H1 (cell line): ENCODE measurements around the gene CRYBB3. TPM values are rescaled to one million over a fixed set of nuclear protein-coding genes. Genes with fewer than 3 reads are reported as not detected.

Experiments
- CTCF ChIA-PET: fragments of 300-600 bp; sonication (Branson Sonifier 250); formaldehyde crosslinking; loops from one replicate; lab custom pipeline; 2021; ENCODE audit not compliant: partially characterized antibody; lab: Charles Lee
- POLR2A ChIA-PET: fragments of 300-600 bp; sonication (Branson Sonifier 250); formaldehyde crosslinking; loops from one replicate; lab custom pipeline; 2021; ENCODE audit warnings: inconsistent platforms; ENCODE audit not compliant: partially characterized antibody; lab: Charles Lee
- DNase-seq, 2 experiments: peaks; one replicate each; pipeline versions ENCODE4 v3.0.0 to v3.0.0-alpha.2; 2010 to 2022; ENCODE audit warnings: low spot score in 2 of 2, low read depth in 1 of 2, mixed read lengths in 1 of 2
- FAIRE-seq: peaks from 2 replicates; lab custom pipeline; 2011; peaks lifted over from hg19 to GRCh38; lab: Jason Lieb, UNC
- H2AFZ ChIP-seq: 2 replicates; pipeline ENCODE4 v1.8.1; 2012; ENCODE audit warnings: low read length, inconsistent platforms
- H2AK5ac ChIP-seq: 2 replicates; pipeline ENCODE4 v1.6.1; 2013; ENCODE audit warnings: low read depth, low read length
- H2BK120ac ChIP-seq: replicated peaks from 2 replicates; pipeline ENCODE3; 2013; ENCODE audit warnings: low read depth, low read length, inconsistent platforms
- H2BK12ac ChIP-seq: 2 replicates; pipeline ENCODE4 v1.6.1; 2013; ENCODE audit warnings: low read depth, low read length
- H2BK15ac ChIP-seq: 2 replicates; pipeline ENCODE4 v1.6.1; 2013; ENCODE audit warnings: low read length
- H2BK20ac ChIP-seq: 2 replicates; pipeline ENCODE4 v1.6.1; 2013; ENCODE audit warnings: low read length
- H2BK5ac ChIP-seq: 2 replicates; pipeline ENCODE4 v1.6.1; 2013; ENCODE audit warnings: low read depth, low read length
- H3K14ac ChIP-seq: 2 replicates; pipeline ENCODE4 v1.6.1; 2013; ENCODE audit warnings: inconsistent platforms; ENCODE audit not compliant: insufficient read length
- H3K18ac ChIP-seq: 2 replicates; pipeline ENCODE4 v1.6.1; 2013; ENCODE audit warnings: low read length; ENCODE audit errors: extremely low read depth
- H3K23ac ChIP-seq: 2 replicates; pipeline ENCODE4 v1.6.1; 2013; ENCODE audit warnings: inconsistent platforms; ENCODE audit not compliant: insufficient read length
- H3K23me2 ChIP-seq: 2 replicates; pipeline ENCODE4 v1.6.1; 2013; ENCODE audit warnings: low read depth, low read length
- H3K27ac ChIP-seq: 2 replicates; pipeline ENCODE4 v1.6.1; 2011; ENCODE audit warnings: low read depth, low read length, inconsistent platforms
- H3K27me3 ChIP-seq, 4 experiments: replicated peaks in 1 of 4; 1 replicate in 1 of 4; 2 replicates in 3 of 4; pipeline versions ENCODE4 v1.6.1 to v1.8.1; 2011 to 2013; ENCODE audit warnings: low read length in 3 of 4, mild to moderate bottlenecking in 3 of 4, inconsistent platforms in 2 of 4, mixed read lengths in 2 of 4, moderate library complexity in 1 of 4; ENCODE audit not compliant: control insufficient read depth in 3 of 4, insufficient read depth in 3 of 4; ENCODE audit errors: extremely low read depth in 1 of 4
- H3K36me3 ChIP-seq, 4 experiments: 2 replicates each; pipeline versions ENCODE4 v1.6.1 to v1.8.1; 2011 to 2013; ENCODE audit warnings: mild to moderate bottlenecking in 4 of 4, low read length in 3 of 4, moderate library complexity in 2 of 4, control low read depth in 1 of 4, inconsistent platforms in 1 of 4; ENCODE audit not compliant: insufficient read depth in 4 of 4, control insufficient read depth in 2 of 4
- H3K4ac ChIP-seq: replicated peaks from 2 replicates; pipeline ENCODE3; 2013; ENCODE audit warnings: low read length, low read depth, mixed read lengths, inconsistent platforms; ENCODE audit not compliant: insufficient read length
- H3K4me1 ChIP-seq, 4 experiments: replicated peaks in 1 of 4; 1 replicate in 1 of 4; 2 replicates in 3 of 4; pipeline versions ENCODE4 v1.6.1 to v1.8.1; 2011 to 2013; ENCODE audit warnings: low read length in 3 of 4, inconsistent platforms in 2 of 4, mixed read lengths in 1 of 4; ENCODE audit not compliant: insufficient read depth in 4 of 4, control insufficient read depth in 3 of 4
- H3K4me2 ChIP-seq, 2 experiments: 2 replicates each; pipeline versions ENCODE4 v1.6.1 to v1.8.1; 2011 to 2013; ENCODE audit warnings: low read depth in 2 of 2, low read length in 2 of 2, control low read depth in 1 of 2, inconsistent platforms in 1 of 2, mild to moderate bottlenecking in 1 of 2; ENCODE audit not compliant: insufficient read depth in 1 of 2
- H3K4me3 ChIP-seq, 4 experiments: fragments of 200-600, 300-600 bp in 1 of 4; sonication (generic), shearing (Covaris generic), sonication (Bioruptor Twin) in 1 of 4; 2 replicates each; pipeline versions ENCODE4 v1.5.1 to v1.8.1; 2011 to 2016; ENCODE audit warnings: low read length in 4 of 4, low read depth in 3 of 4, control low read depth in 2 of 4, inconsistent platforms in 2 of 4, mild to moderate bottlenecking in 2 of 4, mixed read lengths in 1 of 4, moderate library complexity in 1 of 4; ENCODE audit not compliant: insufficient read depth in 2 of 4; ENCODE audit errors: extremely low read depth in 1 of 4
- H3K56ac ChIP-seq: replicated peaks from 2 replicates; pipeline ENCODE3; 2013; ENCODE audit warnings: low read depth, mild to moderate bottlenecking, mixed read lengths, low read length, inconsistent platforms; ENCODE audit not compliant: insufficient read length
- H3K79me1 ChIP-seq: 2 replicates; pipeline ENCODE4 v1.6.1; 2013; ENCODE audit warnings: low read depth, low read length, control low read depth
- H3K79me2 ChIP-seq, 2 experiments: 2 replicates each; pipeline versions ENCODE4 v1.6.1 to v1.8.1; 2012 to 2013; ENCODE audit warnings: low read length in 2 of 2, mild to moderate bottlenecking in 2 of 2, inconsistent platforms in 1 of 2; ENCODE audit not compliant: insufficient read depth in 2 of 2, control insufficient read depth in 1 of 2
- H3K9ac ChIP-seq, 4 experiments: replicated peaks in 1 of 4; 1 replicate in 1 of 4; 2 replicates in 3 of 4; pipeline versions ENCODE4 v1.6.1 to v1.8.1; 2011 to 2013; ENCODE audit warnings: low read depth in 3 of 4, low read length in 3 of 4, control low read depth in 2 of 4, mild to moderate bottlenecking in 2 of 4, moderate library complexity in 2 of 4, inconsistent platforms in 1 of 4; ENCODE audit errors: extremely low read depth in 1 of 4
- H3K9me3 ChIP-seq, 2 experiments: 2 replicates each; pipeline versions ENCODE4 v1.6.1 to v1.8.1; 2012 to 2013; ENCODE audit warnings: mild to moderate bottlenecking in 2 of 2, moderate library complexity in 2 of 2, control low read depth in 1 of 2, inconsistent platforms in 1 of 2, low read depth in 1 of 2, low read length in 1 of 2, mixed read lengths in 1 of 2; ENCODE audit not compliant: insufficient read depth in 2 of 2
- H4K20me1 ChIP-seq, 2 experiments: replicated peaks in 1 of 2; 2 replicates each; pipeline versions ENCODE3 to v1.8.1; 2011 to 2013; ENCODE audit warnings: inconsistent platforms in 2 of 2, low read length in 2 of 2, mild to moderate bottlenecking in 1 of 2; ENCODE audit not compliant: insufficient read depth in 2 of 2, control insufficient read depth in 1 of 2
- H4K5ac ChIP-seq: 2 replicates; pipeline ENCODE4 v1.6.1; 2013; ENCODE audit warnings: low read length, low read depth, mixed read lengths, inconsistent platforms; ENCODE audit not compliant: insufficient read length
- H4K8ac ChIP-seq: 2 replicates; pipeline ENCODE4 v1.8.0; 2013; ENCODE audit warnings: mild to moderate bottlenecking, moderate library complexity, low read length, inconsistent platforms; ENCODE audit not compliant: insufficient read depth; ENCODE audit errors: extremely low read depth
- H4K91ac ChIP-seq: replicated peaks from 2 replicates; pipeline ENCODE3; 2013; ENCODE audit warnings: low read length, mixed read lengths, inconsistent platforms; ENCODE audit not compliant: insufficient read length
- FOSL1 ChIP-seq: IDR thresholded peaks from 2 replicates; pipeline ENCODE4 v1.6.1; 2011; ENCODE audit warnings: mild to moderate bottlenecking, low read depth, low read length, moderate library complexity; ENCODE audit not compliant: insufficient read depth
- PHF8 ChIP-seq: fragments of 200-600 bp; sonication (generic); conservative IDR thresholded peaks from 2 replicates; pipeline ENCODE4 v1.7.1; 2012; ENCODE audit warnings: low read depth, mild to moderate bottlenecking, inconsistent platforms, low read length, moderate library complexity
- POLR2A ChIP-seq, 2 experiments: IDR thresholded peaks; 1 replicate in 1 of 2; 2 replicates in 1 of 2; pipeline ENCODE4 v1.6.1; 2011; ENCODE audit warnings: low read depth in 2 of 2, low read length in 2 of 2, mild to moderate bottlenecking in 2 of 2; ENCODE audit errors: control extremely low read depth in 1 of 2
- RFX5 ChIP-seq: IDR thresholded peaks from 2 replicates; pipeline ENCODE4 v1.6.1; 2011; ENCODE audit warnings: low read depth, low read length, improper control_type of control experiment, borderline replicate concordance
- SAP30 ChIP-seq: fragments of 300-600 bp; sonication (generic); IDR thresholded peaks from 2 replicates; pipeline ENCODE4 v1.7.1; 2012; ENCODE audit warnings: low read length, moderate library complexity, mild to moderate bottlenecking, inconsistent platforms; ENCODE audit not compliant: insufficient read depth, insufficient replicate concordance
- SP4 ChIP-seq: IDR thresholded peaks from 2 replicates; pipeline ENCODE4 v1.6.1; 2012; ENCODE audit warnings: low read length, inconsistent platforms
- SUZ12 ChIP-seq: fragments of 200-600 bp; sonication (generic); IDR thresholded peaks from 2 replicates; pipeline ENCODE4 v1.6.1; 2012; ENCODE audit warnings: mild to moderate bottlenecking, inconsistent platforms, low read length, moderate library complexity, mixed read lengths
- ZNF274 ChIP-seq: IDR thresholded peaks from 2 replicates; pipeline ENCODE4 v1.7.0; 2012; ENCODE audit warnings: low read length, borderline replicate concordance; ENCODE audit errors: extremely low read depth
- WGBS, 2 experiments: shearing (Covaris generic) in 1 of 2; methylation state at CpG; one replicate each; pipeline versions ENCODE4 v1.1.6 to v1.1.7; 2013 to 2015; ENCODE audit warnings: low lambda C conversion rate in 2 of 2, mixed read lengths in 2 of 2, inconsistent platforms in 1 of 2, low coverage in 1 of 2, missing lambda C conversion rate in 1 of 2; ENCODE audit not compliant: insufficient replicate concordance in 2 of 2, insufficient coverage in 1 of 2, insufficient read length in 1 of 2; ENCODE audit errors: extremely low coverage in 1 of 2, missing lambda C conversion rate in 1 of 2; 5-methylcytosine and 5-hydroxymethylcytosine counted together
- polyA plus RNA-seq, 7 experiments: library from polyadenylated mRNA; depleted of rRNA in 3 of 7; stranded (reverse) in 5 of 7; unstranded in 2 of 7; fragments of >200 nt in 5 of 7; fragments of 200-250 nt in 2 of 7; gene quantifications; 1 replicate in 5 of 7; 2 replicates in 1 of 7; 4 replicates in 1 of 7; pipeline versions ENCODE4 v1.2.1 to v1.2.3, GENCODE V29; 2011 to 2013; ENCODE audit warnings: missing spikeins in 2 of 7, mixed read lengths in 2 of 7
- total RNA-seq: library from RNA; stranded (reverse); fragmentation: NEBNext Ultra II Directional; extraction: Animal tissue kit (Norgen Biotek cat#: 25700); gene quantifications from 2 replicates; pipeline ENCODE4 v1.2.1, GENCODE V29; 2021

CRYBB3 gene
- total and polyA plus RNA-seq, 2 of the 8 experiments (the other 6 are each of a cell fraction or from before 2014, with no cell fraction given), result 0.44 to 0.58 TPM

DNA sequence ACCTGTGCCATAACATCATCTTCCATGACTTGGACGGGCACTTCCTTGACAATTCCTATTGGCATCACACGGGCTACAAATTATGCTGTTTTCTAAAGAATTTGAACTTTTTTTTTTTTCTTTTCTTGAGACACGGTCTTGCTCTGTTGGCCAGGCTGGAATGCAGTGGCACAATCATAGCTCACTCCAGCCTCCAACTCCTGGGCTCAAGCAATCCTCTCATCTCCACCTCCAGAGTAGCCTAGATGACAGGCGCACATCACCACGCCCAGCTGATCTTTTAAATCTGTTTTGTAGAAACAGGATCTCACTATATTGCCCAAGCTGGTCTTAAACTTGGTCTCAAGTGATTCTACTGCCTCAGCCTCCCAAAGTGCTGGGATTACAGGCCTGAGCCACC lies 3.3 kb upstream of the CRYBB3 start:
- H2AK5ac ChIP-seq, result no peak overlapping the region
- FAIRE-seq, result no peak
- H3K4me1 ChIP-seq, result no peaks in the 10 kb centered on the region; a peak in 1 of 7 replicates
- H4K8ac ChIP-seq, result no peak overlapping the region
- H2BK5ac ChIP-seq, result no peak overlapping the region
- H3K79me2 ChIP-seq, result no peaks in the 10 kb centered on the region
- H3K4me3 ChIP-seq, result no peak overlapping the region
- no peaks in the 10 kb centered on the region for H3K27me3 ChIP-seq
- H3K56ac ChIP-seq, result no peak overlapping the region
- ChIA-PET CTCF (interaction anchor here (0.7 to 1.2 kb wide), 3 partner anchors 12 to 115 kb away, joined by 3 to 5 read pairs (median 4); no protein-coding TSS in a partner anchor), POLR2A (no interaction called here)
- no peak overlapping the region for H2BK15ac ChIP-seq
- peaks cover 0 to 6% (median 1%) of the 10 kb centered on the region in 4 experiments; a peak in 2 of 8 replicates for H3K36me3 ChIP-seq
- H3K14ac ChIP-seq, result no peak overlapping the region
- H2BK20ac ChIP-seq, result no peak overlapping the region
- H3K79me1 ChIP-seq, result no peaks in the 10 kb centered on the region
- H3K27ac ChIP-seq, result no peak overlapping the region
- no peak overlapping the region for H3K23ac ChIP-seq
- 95% methylated on average over 4 of the region's 5 CpGs; no CpG with 5 or more reads in 1 of the 2 experiments for WGBS, 2 experiments
- peaks cover 0 to 2% of the 10 kb centered on the region in 2 experiments for H4K20me1 ChIP-seq
- no peaks in the 10 kb centered on the region for H3K23me2 ChIP-seq
- H3K9me3 ChIP-seq, result no peaks in the 10 kb centered on the region
- H3K9ac ChIP-seq, result no peak overlapping the region
- H4K91ac ChIP-seq, result no peak overlapping the region
- H3K18ac ChIP-seq, result no peak overlapping the region
- no peak overlapping the region for H2BK120ac ChIP-seq
- DNase-seq, result no peak
- H3K4me2 ChIP-seq, result no peak overlapping the region
- H3K4ac ChIP-seq, result no peak overlapping the region
- H4K5ac ChIP-seq, result no peak overlapping the region
- H2BK12ac ChIP-seq, result no peak overlapping the region
- no peak overlapping the region for H2AFZ ChIP-seq
- TF ChIP-seq SAP30, result no peak
- TF ChIP-seq RFX5, result no peak
- TF ChIP-seq ZNF274, result no peak
- TF ChIP-seq SP4, result no peak
- no peak for TF ChIP-seq PHF8
- TF ChIP-seq SUZ12, result no peak
- TF ChIP-seq POLR2A (IDR thresholded peaks at IDR 0.05; ENCODE audit: control extremely low read depth in 1 of 2, low read depth in 2 of 2, low read length in 2 of 2), result no peak
- no peak for TF ChIP-seq FOSL1
